Liver (tissue), 9 donors: ENCODE results near the gene ARHGEF28. TPM values are rescaled to one million over a fixed set of nuclear protein-coding genes. Genes with fewer than 3 reads are reported as not detected.

ENCODE experiments used
- DNase-seq: peaks from one replicate; pipeline ENCODE4 v3.0.0-alpha.2; 2017; ENCODE audit warnings: low spot score
- H3K27ac ChIP-seq, 2 donors: one replicate each; pipeline ENCODE4 v1.7.0; 2013; ENCODE audit warnings: inconsistent platforms in 2 of 2, low read length in 2 of 2, control low read depth in 1 of 2, low read depth in 1 of 2, mild to moderate bottlenecking in 1 of 2
- H3K27me3 ChIP-seq, 4 donors: one replicate each; pipeline versions ENCODE4 v1.6.1 to v1.7.0; 2013; ENCODE audit warnings: low read length in 3 of 4, inconsistent platforms in 1 of 4, mild to moderate bottlenecking in 1 of 4, moderate library complexity in 1 of 4; ENCODE audit not compliant: control insufficient read depth in 4 of 4, insufficient read depth in 4 of 4
- H3K36me3 ChIP-seq, 4 donors: one replicate each; pipeline versions ENCODE4 v1.6.1 to v1.7.0; 2013; ENCODE audit warnings: low read length in 3 of 4, mild to moderate bottlenecking in 3 of 4, low read depth in 1 of 4, moderate library complexity in 1 of 4; ENCODE audit not compliant: control insufficient read depth in 4 of 4, insufficient read depth in 3 of 4
- H3K4me1 ChIP-seq, 4 donors: one replicate each; pipeline versions ENCODE4 v1.6.1 to v1.7.0; 2013; ENCODE audit warnings: low read length in 3 of 4, mild to moderate bottlenecking in 3 of 4, moderate library complexity in 1 of 4; ENCODE audit not compliant: control insufficient read depth in 4 of 4, insufficient read depth in 4 of 4
- H3K4me3 ChIP-seq, 3 donors: one replicate each; pipeline versions ENCODE4 v1.6.1 to v1.7.0; 2013; ENCODE audit warnings: low read length in 3 of 3, control low read depth in 1 of 3, low read depth in 1 of 3, mild to moderate bottlenecking in 1 of 3
- H3K9ac ChIP-seq, 2 donors: one replicate each; pipeline ENCODE4 v1.7.0; 2013; ENCODE audit warnings: low read length in 2 of 2, mild to moderate bottlenecking in 2 of 2, moderate library complexity in 2 of 2, control low read depth in 1 of 2, low read depth in 1 of 2
- H3K9me3 ChIP-seq, 4 donors: one replicate each; pipeline versions ENCODE4 v1.6.1 to v1.7.0; 2013; ENCODE audit warnings: low read length in 3 of 4; ENCODE audit not compliant: control insufficient read depth in 4 of 4
- CTCF ChIP-seq: fragments of 150-350 bp; IDR thresholded peaks from 2 replicates; pipeline ENCODE4 v1.5.1; 2017; ENCODE audit warnings: improper control_type of control experiment, low read depth, low read length; ENCODE audit not compliant: missing input control
- EGR1 ChIP-seq, 2 donors: IDR thresholded peaks; 2 replicates each; pipeline ENCODE4 v1.6.1; 2016 to 2018; ENCODE audit warnings: antibody characterized with exemption in 2 of 2, low read depth in 2 of 2
- FOXA1 ChIP-seq: IDR thresholded peaks from 2 replicates; pipeline ENCODE4 v1.6.1; 2016; ENCODE audit warnings: antibody characterized with exemption
- FOXA2 ChIP-seq: IDR thresholded peaks from 2 replicates; pipeline ENCODE4 v1.6.1; 2016; ENCODE audit warnings: antibody characterized with exemption
- GABPA ChIP-seq, 2 donors: IDR thresholded peaks in 1 of 2; conservative IDR thresholded peaks in 1 of 2; 2 replicates each; pipeline ENCODE4 v1.6.1; 2016; ENCODE audit warnings: antibody characterized with exemption in 2 of 2, mild to moderate bottlenecking in 1 of 2, moderate library complexity in 1 of 2
- HNF4A ChIP-seq, 2 donors: conservative IDR thresholded peaks; 2 replicates each; pipeline ENCODE4 v1.6.1; 2016; ENCODE audit warnings: antibody characterized with exemption in 2 of 2, mild to moderate bottlenecking in 2 of 2
- HNF4G ChIP-seq: IDR thresholded peaks from 2 replicates; pipeline ENCODE4 v1.6.1; 2016; ENCODE audit warnings: antibody characterized with exemption
- JUND ChIP-seq, 2 donors: IDR thresholded peaks; 2 replicates each; pipeline ENCODE4 v1.6.1; 2016; ENCODE audit warnings: antibody characterized with exemption in 2 of 2
- MAX ChIP-seq: IDR thresholded peaks from 2 replicates; pipeline ENCODE4 v1.6.1; 2016; ENCODE audit warnings: antibody characterized with exemption
- NR2F2 ChIP-seq: IDR thresholded peaks from 2 replicates; pipeline ENCODE4 v1.6.1; 2016; ENCODE audit warnings: antibody characterized with exemption
- REST ChIP-seq: IDR thresholded peaks from 2 replicates; pipeline ENCODE4 v1.6.1; 2016; ENCODE audit warnings: antibody characterized with exemption, mild to moderate bottlenecking
- RXRA ChIP-seq, 2 donors: IDR thresholded peaks; 2 replicates each; pipeline ENCODE4 v1.6.1; 2017 to 2018; ENCODE audit warnings: antibody characterized with exemption in 2 of 2, mild to moderate bottlenecking in 1 of 2
- SP1 ChIP-seq: IDR thresholded peaks from 2 replicates; pipeline ENCODE4 v1.6.1; 2018; ENCODE audit warnings: antibody characterized with exemption, mild to moderate bottlenecking
- TAF1 ChIP-seq: conservative IDR thresholded peaks from 2 replicates; pipeline ENCODE4 v1.6.1; 2016; ENCODE audit warnings: antibody characterized with exemption, mild to moderate bottlenecking
- YY1 ChIP-seq: IDR thresholded peaks from 2 replicates; pipeline ENCODE4 v1.6.1; 2016; ENCODE audit warnings: antibody characterized with exemption, mild to moderate bottlenecking
- ZBTB33 ChIP-seq: IDR thresholded peaks from 2 replicates; pipeline ENCODE4 v1.6.1; 2016; ENCODE audit warnings: antibody characterized with exemption
- WGBS: extraction: QIAGEN DNeasy Blood & Tissue Kit; methylation state at CpG from one replicate; pipeline ENCODE4 v1.1.7; 2013; 5-methylcytosine and 5-hydroxymethylcytosine counted together
- polyA plus RNA-seq, 2 donors: library from polyadenylated mRNA; stranded (reverse) in 1 of 2; unstranded in 1 of 2; fragments of 200-250 nt in 1 of 2; fragments of >200 nt in 1 of 2; fragmentation: Nextera tagmentation in 1 of 2; extraction: Ambion mirVana in 1 of 2; gene quantifications; one replicate each; pipeline versions ENCODE4 v1.2.1 to v1.2.3, GENCODE V29; 2013 to 2015
- total RNA-seq, 2 donors: library from RNA; depleted of rRNA; stranded (reverse); fragments of >200 nt; gene quantifications; one replicate each; pipeline ENCODE4 v1.2.3, GENCODE V29; 2014
- TF ChIP-seq, protein P1 (sequence below): IDR thresholded peaks from 2 replicates; pipeline ENCODE4 v1.6.1; 2016; ENCODE audit warnings: antibody characterized with exemption
- donor health status: healthy.
- donor health status: healthy.
- donor health status: healthy.
- donor health status: healthy.
- donor health status: healthy.

Gene ARHGEF28
- total and polyA plus RNA-seq, 4 donors: 1.6 to 13.9 (median 3.6) TPM

DNA sequence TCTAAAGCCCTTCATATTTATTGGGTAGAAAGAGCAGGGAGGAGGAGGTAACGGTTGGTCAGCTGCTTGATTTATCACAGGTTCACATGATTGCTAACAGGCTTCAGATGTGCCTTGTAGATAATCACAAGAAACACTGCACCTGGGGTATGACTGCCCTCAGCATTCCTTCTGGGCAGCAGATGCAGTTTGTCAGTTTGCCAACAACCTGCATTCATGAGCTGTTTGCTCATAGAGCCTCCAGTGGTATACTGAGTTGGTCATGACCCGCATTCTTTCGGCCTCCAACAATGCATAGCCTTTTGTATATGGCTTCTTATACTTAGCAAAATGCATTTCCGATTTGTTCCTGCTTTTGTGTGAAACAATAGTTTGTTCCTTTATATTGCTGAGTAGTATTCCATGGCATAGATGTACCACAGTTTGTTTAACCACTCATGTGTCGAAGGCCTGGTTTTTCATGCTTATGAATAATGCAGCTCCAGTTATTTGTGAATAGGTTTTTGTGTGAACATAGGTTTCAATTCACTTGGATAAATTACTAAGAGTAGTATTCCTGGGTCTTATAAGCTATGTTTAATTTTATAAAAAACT, 83.6 kb downstream of the ARHGEF28 start:
- Histone ChIP-seq H3K9ac (no peak overlapping the region), H3K9me3 (peaks cover 0 to 3% (median 0%) of the 10 kb centered on the region in 4 donors), H3K27ac (no peak overlapping the region), H3K36me3 (peaks cover 0 to 6% (median 0%) of the 10 kb centered on the region in 4 donors), H3K4me1 (no peaks in the 10 kb centered on the region), H3K4me3 (no peak overlapping the region), H3K27me3 (no peaks in the 10 kb centered on the region)
- WGBS: 99% methylated on average over 5 of the region's 5 CpGs
- no peak for DNase-seq
- TF ChIP-seq NR2F2 (no peak), MAX (no peak), EGR1 (IDR thresholded peaks at IDR 0.05; ENCODE audit: low read depth in 2 of 2) (no peak), RXRA (IDR thresholded peaks at IDR 0.05) (no peak), ZBTB33 (no peak), REST (no peak), HNF4A (conservative IDR thresholded peaks at IDR 0.05) (no peak), GABPA (IDR thresholded peaks at IDR 0.05 in 1 of 2, conservative IDR thresholded peaks at IDR 0.05 in 1 of 2) (no peak), TAF1 (no peak)
- TF ChIP-seq, protein P1, sequence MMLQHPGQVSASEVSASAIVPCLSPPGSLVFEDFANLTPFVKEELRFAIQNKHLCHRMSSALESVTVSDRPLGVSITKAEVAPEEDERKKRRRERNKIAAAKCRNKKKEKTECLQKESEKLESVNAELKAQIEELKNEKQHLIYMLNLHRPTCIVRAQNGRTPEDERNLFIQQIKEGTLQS: no peak

DNA sequence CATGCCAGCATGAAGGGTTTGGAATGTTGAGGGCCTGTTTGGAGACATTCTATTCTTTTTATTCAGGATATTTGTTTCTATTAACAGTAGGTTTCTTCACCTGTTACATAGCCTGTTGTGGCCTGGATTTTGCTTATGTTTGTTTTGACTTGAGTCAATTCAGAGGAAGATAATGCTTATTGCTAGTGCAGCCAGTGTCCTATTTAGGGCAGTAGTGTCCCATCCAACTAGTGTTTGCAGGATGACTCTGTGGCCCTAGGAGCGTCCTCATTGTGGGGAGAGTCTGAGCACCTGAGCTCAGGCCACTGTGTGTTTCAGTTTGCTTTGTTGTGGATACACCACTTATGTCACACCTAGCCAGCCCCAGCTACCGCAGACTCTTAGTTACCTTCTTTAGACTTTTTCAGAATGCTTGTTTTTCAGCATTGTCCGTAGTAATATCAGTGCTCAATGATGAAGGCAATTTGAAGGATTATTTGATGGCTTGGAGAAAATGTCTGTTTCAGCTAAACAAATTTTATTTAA, 90.3 kb downstream of the ARHGEF28 start:
- H3K27me3 ChIP-seq: no peaks in the 10 kb centered on the region
- DNase-seq: no peak
- H3K4me3 ChIP-seq: no peak overlapping the region
- no peak overlapping the region for H3K27ac ChIP-seq
- 94% methylated on average over 3 of the region's 3 CpGs for WGBS
- H3K4me1 ChIP-seq: no peaks in the 10 kb centered on the region
- H3K36me3 ChIP-seq: peaks cover 0 to 6% (median 0%) of the 10 kb centered on the region in 4 donors
- no peaks in the 10 kb centered on the region for H3K9me3 ChIP-seq
- H3K9ac ChIP-seq: no peak overlapping the region
- TF ChIP-seq MAX (no peak), HNF4G (no peak), SP1 (no peak), REST (no peak), ZBTB33 (no peak), JUND (IDR thresholded peaks at IDR 0.05) (no peak), HNF4A (conservative IDR thresholded peaks at IDR 0.05) (no peak), CTCF (no peak), YY1 (no peak), FOXA2 (no peak), FOXA1 (no peak)
- TF ChIP-seq, protein P1: no peak
